KOPT-K1 (cell line): ENCODE measurements around the gene PARP8.

Experiments used
- H3K27ac ChIP-seq: fragments of 200-600 bp; sonication (generic); 2 replicates; pipeline ENCODE4 v1.5.1; 2016; ENCODE audit warnings: antibody characterized with exemption, mild to moderate bottlenecking, low read depth, low read length; ENCODE audit not compliant: poor library complexity, severe bottlenecking
- H3K36me3 ChIP-seq: fragments of 200-600 bp; sonication (generic); 2 replicates; pipeline ENCODE4 v1.5.1; 2017; ENCODE audit warnings: antibody characterized with exemption, mild to moderate bottlenecking, low read length, moderate library complexity; ENCODE audit not compliant: insufficient read depth
- H3K9me3 ChIP-seq: fragments of 200-600 bp; sonication (generic); 2 replicates; pipeline ENCODE4 v1.5.1; 2017; ENCODE audit warnings: antibody characterized with exemption, low read length, mild to moderate bottlenecking; ENCODE audit not compliant: insufficient read depth, poor library complexity, severe bottlenecking

Gene PARP8

DNA sequence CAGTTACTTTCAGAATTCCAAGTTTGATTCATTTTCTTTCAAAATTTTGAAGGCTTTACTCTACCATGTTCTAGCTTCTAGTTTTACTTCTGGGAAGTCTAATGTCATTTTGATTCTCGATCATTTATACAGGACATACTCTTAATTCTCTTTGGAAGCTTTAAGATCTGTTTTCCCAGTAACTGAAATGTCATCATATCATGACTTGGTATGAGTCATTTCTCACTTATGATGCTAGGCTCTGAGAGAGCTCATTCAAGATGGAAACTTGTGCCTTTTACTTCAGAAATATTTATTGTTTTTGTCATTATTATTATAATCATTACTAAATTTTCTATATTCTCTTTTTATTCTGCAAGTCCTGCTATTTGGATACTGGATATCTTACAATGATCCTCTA is 222.3 kb downstream of the PARP8 start:
- Histone ChIP-seq H3K9me3 (no peaks in the 10 kb centered on the region), H3K36me3 (no peaks in the 10 kb centered on the region), H3K27ac (no peak overlapping the region)

DNA sequence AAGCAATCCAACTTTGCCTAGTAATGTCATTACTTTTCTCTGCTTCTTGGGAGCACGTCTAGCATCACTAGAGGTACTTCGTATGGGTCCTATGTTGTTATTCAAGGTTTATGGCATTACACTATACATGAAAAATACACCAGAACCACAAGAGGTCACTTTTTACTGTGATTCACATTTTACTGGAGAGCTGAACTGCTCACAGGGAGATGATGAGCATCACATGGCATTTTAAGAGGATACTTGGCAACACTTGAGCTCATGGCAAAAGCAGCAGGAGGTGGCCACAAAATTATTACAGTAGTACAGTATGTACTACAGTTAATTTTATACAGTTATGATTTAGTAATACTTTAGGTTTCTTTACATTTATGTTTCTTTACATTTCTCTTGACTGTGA is 223.4 kb downstream of the PARP8 start:
- no peaks in the 10 kb centered on the region for H3K9me3 ChIP-seq
- no peaks in the 10 kb centered on the region for H3K36me3 ChIP-seq

More for the DNA sequence above, 223.4 kb downstream of the PARP8 start:
- H3K27ac ChIP-seq, result no peak overlapping the region
